Smooth muscle cell (in vitro differentiated cells): ENCODE data around the gene ATN1. TPM values are rescaled to one million over a fixed set of nuclear protein-coding genes. Genes with fewer than 3 reads are reported as not detected.

Experiments
- DNase-seq: peaks from one replicate; lab custom pipeline; 2025; ENCODE audit not compliant: unreplicated experiment; lab: John Stamatoyannopoulos, UW
- H2AFZ ChIP-seq: fragments of 200-600 bp; sonication (generic); 2 replicates; pipeline ENCODE4 v1.6.0; 2016; ENCODE audit warnings: antibody characterized with exemption, low read depth, mild to moderate bottlenecking
- H3F3A ChIP-seq: fragments of 200-600 bp; sonication (generic); 2 replicates; pipeline ENCODE4 v1.6.0; 2017; ENCODE audit warnings: antibody characterized with exemption, low read depth
- H3K27ac ChIP-seq: fragments of 200-600 bp; sonication (generic); 2 replicates; pipeline ENCODE4 v1.5.1; 2016; ENCODE audit warnings: low read depth, mild to moderate bottlenecking
- H3K27me3 ChIP-seq: fragments of 200-600 bp; sonication (generic); 2 replicates; pipeline ENCODE4 v1.6.1; 2016; ENCODE audit warnings: low read depth, mild to moderate bottlenecking
- H3K36me3 ChIP-seq: fragments of 200-600 bp; sonication (generic); 2 replicates; pipeline ENCODE4 v1.5.1; 2016; ENCODE audit warnings: low read depth
- H3K4me1 ChIP-seq: fragments of 200-600 bp; sonication (generic); 2 replicates; pipeline ENCODE4 v1.5.1; 2016; ENCODE audit warnings: low read depth
- H3K4me2 ChIP-seq: fragments of 200-600 bp; sonication (generic); 2 replicates; pipeline ENCODE4 v1.6.0; 2016; ENCODE audit warnings: mild to moderate bottlenecking
- H3K4me3 ChIP-seq: fragments of 200-600 bp; sonication (generic); 2 replicates; pipeline ENCODE4 v1.5.1; 2016; ENCODE audit warnings: mild to moderate bottlenecking
- H3K79me2 ChIP-seq: fragments of 200-600 bp; sonication (generic); 2 replicates; pipeline ENCODE4 v1.6.0; 2016; ENCODE audit warnings: low read depth, mild to moderate bottlenecking
- H3K9ac ChIP-seq: fragments of 200-600 bp; sonication (generic); 2 replicates; pipeline ENCODE4 v1.6.0; 2016; ENCODE audit warnings: low read depth
- H3K9me3 ChIP-seq: fragments of 200-600 bp; sonication (generic); replicated peaks from 2 replicates; pipeline ENCODE4 v1.5.1; 2016; ENCODE audit warnings: low read depth
- H4K20me1 ChIP-seq: fragments of 200-600 bp; sonication (generic); 2 replicates; pipeline ENCODE4 v1.6.0; 2016; ENCODE audit warnings: low read depth
- WGBS: methylation state at CpG from one replicate; pipeline ENCODE4 v1.1.7; 2016; ENCODE audit warnings: low lambda C conversion rate; 5-methylcytosine and 5-hydroxymethylcytosine counted together
- polyA plus RNA-seq: library from polyadenylated mRNA; unstranded; fragments of >200 nt; fragmentation: Nextera tagmentation; extraction: Ambion mirVana; gene quantifications from 2 replicates; pipeline ENCODE4 v1.2.1, GENCODE V29; 2016
- total RNA-seq: library from RNA; depleted of rRNA; stranded (reverse); fragments of >200 nt; gene quantifications from 2 replicates; pipeline ENCODE4 v1.2.3, GENCODE V29; 2014
- TF ChIP-seq, protein P1 (sequence below): fragments of 200-600 bp; sonication (generic); IDR thresholded peaks from 2 replicates; pipeline ENCODE4 v1.5.1; 2017; ENCODE audit warnings: borderline replicate concordance, mild to moderate bottlenecking, antibody characterized with exemption; ENCODE audit not compliant: insufficient read depth, poor library complexity, severe bottlenecking

The ATN1 gene
- total and polyA plus RNA-seq, 2 experiments from 2014 or later = 28.8 to 30.4 TPM

DNA sequence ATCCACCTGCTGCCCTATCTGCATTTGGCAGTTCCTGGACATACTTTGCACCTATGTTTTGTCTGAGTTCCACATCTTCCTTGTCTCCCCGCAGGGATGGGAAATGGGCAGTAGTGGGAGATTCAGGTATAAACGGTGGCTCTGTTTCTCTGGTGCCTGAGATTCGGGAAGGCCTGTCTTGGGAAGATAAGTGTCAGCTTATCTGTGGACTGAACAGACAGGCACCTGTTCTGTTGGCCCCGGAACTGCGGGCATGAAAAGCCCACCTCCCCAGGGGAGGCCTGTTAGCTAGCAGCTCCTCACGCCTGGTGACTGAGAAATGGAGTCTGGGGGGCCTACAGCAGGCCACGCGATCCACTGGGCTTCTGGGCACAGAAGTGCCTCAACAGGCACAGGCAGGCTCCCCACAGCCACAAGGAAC is 36.9 kb downstream of the ATN1 start:
- Histone ChIP-seq H3K9ac (no peak overlapping the region), H4K20me1 (peaks cover 5% of the 10 kb centered on the region), H3K27ac (peak overlapping the region; percentile 96), H3K4me1 (peaks cover 29% of the 10 kb centered on the region), H3K4me2 (peak overlapping the region; percentile 75), H3K27me3 (no peaks in the 10 kb centered on the region), H3K79me2 (peaks cover 11% of the 10 kb centered on the region), H3K4me3 (peak overlapping the region; percentile 56), H3F3A (peaks cover 44% of the 10 kb centered on the region), H3K9me3 (no peaks in the 10 kb centered on the region), H3K36me3 (no peaks in the 10 kb centered on the region), H2AFZ (no peak overlapping the region)
- no peak for DNase-seq
- WGBS = 83% methylated on average over 8 of the region's 8 CpGs
- TF ChIP-seq, protein P1, sequence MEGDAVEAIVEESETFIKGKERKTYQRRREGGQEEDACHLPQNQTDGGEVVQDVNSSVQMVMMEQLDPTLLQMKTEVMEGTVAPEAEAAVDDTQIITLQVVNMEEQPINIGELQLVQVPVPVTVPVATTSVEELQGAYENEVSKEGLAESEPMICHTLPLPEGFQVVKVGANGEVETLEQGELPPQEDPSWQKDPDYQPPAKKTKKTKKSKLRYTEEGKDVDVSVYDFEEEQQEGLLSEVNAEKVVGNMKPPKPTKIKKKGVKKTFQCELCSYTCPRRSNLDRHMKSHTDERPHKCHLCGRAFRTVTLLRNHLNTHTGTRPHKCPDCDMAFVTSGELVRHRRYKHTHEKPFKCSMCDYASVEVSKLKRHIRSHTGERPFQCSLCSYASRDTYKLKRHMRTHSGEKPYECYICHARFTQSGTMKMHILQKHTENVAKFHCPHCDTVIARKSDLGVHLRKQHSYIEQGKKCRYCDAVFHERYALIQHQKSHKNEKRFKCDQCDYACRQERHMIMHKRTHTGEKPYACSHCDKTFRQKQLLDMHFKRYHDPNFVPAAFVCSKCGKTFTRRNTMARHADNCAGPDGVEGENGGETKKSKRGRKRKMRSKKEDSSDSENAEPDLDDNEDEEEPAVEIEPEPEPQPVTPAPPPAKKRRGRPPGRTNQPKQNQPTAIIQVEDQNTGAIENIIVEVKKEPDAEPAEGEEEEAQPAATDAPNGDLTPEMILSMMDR = no peak

DNA sequence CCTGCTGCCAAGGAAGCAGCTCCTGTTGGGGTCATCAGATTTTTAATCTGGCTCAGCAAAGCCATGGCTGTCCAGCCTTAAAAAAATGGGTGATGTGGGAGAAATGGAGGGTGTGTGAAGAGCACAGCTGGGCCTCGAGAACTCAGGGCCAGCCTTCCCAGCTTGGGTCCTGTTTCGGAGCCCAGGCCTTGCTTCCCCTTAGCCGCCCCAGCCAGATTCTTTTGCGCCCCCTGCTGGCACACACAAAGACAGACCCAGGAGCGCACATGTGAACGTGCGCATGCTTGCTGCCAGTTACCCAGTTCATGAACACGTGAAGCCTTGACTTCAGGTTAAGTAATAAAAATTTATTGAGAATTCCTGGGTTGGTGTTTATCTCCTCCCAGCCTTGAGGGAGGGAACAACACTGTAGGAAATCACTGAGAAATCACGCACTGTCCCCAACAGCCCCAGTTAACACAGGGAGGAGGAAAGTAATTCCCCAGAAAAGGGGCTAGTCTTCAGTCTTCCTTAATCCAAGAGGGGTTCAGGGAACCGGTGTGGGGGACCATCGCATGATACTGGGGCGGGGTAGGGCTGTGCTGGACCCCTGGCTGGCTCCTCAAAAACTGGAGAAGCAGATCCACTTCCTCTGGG is 37.4 kb downstream of the ATN1 start:
- Histone ChIP-seq H3K36me3 (no peaks in the 10 kb centered on the region), H4K20me1 (peaks cover 5% of the 10 kb centered on the region), H3F3A (peaks cover 44% of the 10 kb centered on the region), H3K27me3 (no peaks in the 10 kb centered on the region), H3K4me1 (peaks cover 30% of the 10 kb centered on the region), H3K27ac (peak overlapping the region; percentile 96), H3K4me3 (peak overlapping the region; percentile 56), H3K9me3 (no peaks in the 10 kb centered on the region), H3K9ac (no peak overlapping the region), H2AFZ (no peak overlapping the region), H3K4me2 (peak overlapping the region; percentile 75), H3K79me2 (peaks cover 16% of the 10 kb centered on the region)
- TF ChIP-seq, protein P1 = peak; percentile 88
- DNase-seq = peak; percentile 39
- 28% methylated on average over 12 of the region's 12 CpGs for WGBS

DNA sequence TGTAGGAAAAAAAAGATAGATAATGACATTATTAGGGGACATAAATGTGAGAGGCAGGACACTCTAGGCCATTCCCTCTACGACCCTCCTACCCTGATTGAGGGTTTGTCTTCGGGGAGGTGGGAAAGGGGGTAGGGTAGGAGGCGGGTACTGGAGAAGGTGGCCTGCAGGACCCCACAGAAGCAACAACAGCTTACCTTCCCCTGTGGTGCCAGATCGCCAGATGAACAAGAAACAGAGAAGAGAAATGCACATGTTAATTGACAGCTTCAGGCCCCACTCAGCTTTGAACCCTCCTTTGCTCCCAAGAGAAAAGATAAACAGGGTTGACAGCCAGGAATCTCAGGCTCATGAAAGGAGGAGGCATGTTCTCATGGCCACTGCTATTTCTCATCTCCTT is 38.0 kb downstream of the ATN1 start:
- peak overlapping the region; percentile 96 for H3K27ac ChIP-seq
- H3K9ac ChIP-seq = no peak overlapping the region
- H3F3A ChIP-seq = peaks cover 44% of the 10 kb centered on the region
- H3K27me3 ChIP-seq = no peaks in the 10 kb centered on the region
- TF ChIP-seq, protein P1 = no peak
- H3K9me3 ChIP-seq = no peaks in the 10 kb centered on the region
- peaks cover 19% of the 10 kb centered on the region for H3K79me2 ChIP-seq
- no peak overlapping the region for H3K4me2 ChIP-seq
- H3K4me3 ChIP-seq = no peak overlapping the region
- H3K4me1 ChIP-seq = peaks cover 30% of the 10 kb centered on the region
- peaks cover 5% of the 10 kb centered on the region for H4K20me1 ChIP-seq
- no peaks in the 10 kb centered on the region for H3K36me3 ChIP-seq
- no peak for DNase-seq
- no peak overlapping the region for H2AFZ ChIP-seq
- 82% methylated on average over 4 of the region's 4 CpGs for WGBS

DNA sequence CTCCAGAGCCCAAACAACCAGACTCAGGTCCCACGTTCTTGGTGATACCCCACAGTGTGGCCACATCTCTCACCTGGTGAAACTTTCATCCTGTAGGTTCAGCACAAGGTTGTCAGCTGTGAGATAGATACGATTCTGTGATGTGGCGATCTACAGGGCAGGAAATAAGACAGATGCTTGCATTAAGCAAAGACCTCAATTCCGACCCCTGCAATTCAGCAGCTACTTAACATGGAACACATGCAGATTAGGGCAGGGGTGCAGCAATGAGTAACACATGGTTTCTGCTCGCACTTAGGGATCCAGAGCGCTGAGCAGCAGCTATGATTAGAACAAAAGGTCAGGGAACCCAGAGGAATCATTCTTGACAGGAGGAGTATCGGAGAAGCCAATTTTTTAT is 38.6 kb downstream of the ATN1 start:
- peaks cover 25% of the 10 kb centered on the region for H3K4me1 ChIP-seq
- no peak for DNase-seq
- 90% methylated on average over 7 of the region's 7 CpGs for WGBS
- no peak overlapping the region for H3K27ac ChIP-seq
- TF ChIP-seq, protein P1 = no peak
- no peaks in the 10 kb centered on the region for H3K27me3 ChIP-seq
- H3K9ac ChIP-seq = no peak overlapping the region
- peaks cover 5% of the 10 kb centered on the region for H4K20me1 ChIP-seq
- no peak overlapping the region for H3K4me3 ChIP-seq
- peaks cover 25% of the 10 kb centered on the region for H3K79me2 ChIP-seq
- no peaks in the 10 kb centered on the region for H3K36me3 ChIP-seq
- H3K9me3 ChIP-seq = no peaks in the 10 kb centered on the region
- peaks cover 38% of the 10 kb centered on the region for H3F3A ChIP-seq
- no peak overlapping the region for H3K4me2 ChIP-seq
- no peak overlapping the region for H2AFZ ChIP-seq
